C4-2B (cell line): Measurements from ENCODE around the gene DRD1.

Source experiments
- ZFX ChIP-seq: fragments of 450-650 bp; IDR thresholded peaks from 2 replicates; pipeline ENCODE4 v1.6.1; 2017
- TF ChIP-seq, protein P1 (sequence below): fragments of 450-650 bp; conservative IDR thresholded peaks from 2 replicates; pipeline ENCODE4 v1.5.1; 2017; ENCODE audit warnings: mild to moderate bottlenecking

DNA sequence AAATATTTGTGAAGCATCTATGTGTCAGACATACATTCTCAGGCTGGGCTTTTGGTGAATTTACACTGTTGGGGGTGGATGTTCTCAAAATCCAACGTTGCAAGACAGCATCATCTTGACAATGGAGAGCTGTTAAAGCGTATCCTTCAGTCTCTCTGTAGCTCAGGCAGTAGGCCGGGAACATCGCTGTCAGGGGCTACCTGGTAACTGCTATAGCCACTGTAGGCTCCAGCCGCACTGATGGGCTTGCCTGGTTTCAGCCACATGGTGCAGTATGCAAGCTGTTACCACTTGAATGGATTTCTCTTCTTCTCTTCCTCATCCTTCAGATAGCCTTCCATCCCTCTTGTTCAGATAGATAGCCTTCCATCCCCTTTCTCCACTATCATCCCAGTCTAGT, 51.7 kb downstream of the DRD1 start:
- TF ChIP-seq, protein P1, sequence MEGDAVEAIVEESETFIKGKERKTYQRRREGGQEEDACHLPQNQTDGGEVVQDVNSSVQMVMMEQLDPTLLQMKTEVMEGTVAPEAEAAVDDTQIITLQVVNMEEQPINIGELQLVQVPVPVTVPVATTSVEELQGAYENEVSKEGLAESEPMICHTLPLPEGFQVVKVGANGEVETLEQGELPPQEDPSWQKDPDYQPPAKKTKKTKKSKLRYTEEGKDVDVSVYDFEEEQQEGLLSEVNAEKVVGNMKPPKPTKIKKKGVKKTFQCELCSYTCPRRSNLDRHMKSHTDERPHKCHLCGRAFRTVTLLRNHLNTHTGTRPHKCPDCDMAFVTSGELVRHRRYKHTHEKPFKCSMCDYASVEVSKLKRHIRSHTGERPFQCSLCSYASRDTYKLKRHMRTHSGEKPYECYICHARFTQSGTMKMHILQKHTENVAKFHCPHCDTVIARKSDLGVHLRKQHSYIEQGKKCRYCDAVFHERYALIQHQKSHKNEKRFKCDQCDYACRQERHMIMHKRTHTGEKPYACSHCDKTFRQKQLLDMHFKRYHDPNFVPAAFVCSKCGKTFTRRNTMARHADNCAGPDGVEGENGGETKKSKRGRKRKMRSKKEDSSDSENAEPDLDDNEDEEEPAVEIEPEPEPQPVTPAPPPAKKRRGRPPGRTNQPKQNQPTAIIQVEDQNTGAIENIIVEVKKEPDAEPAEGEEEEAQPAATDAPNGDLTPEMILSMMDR, result no peak
- no peak for TF ChIP-seq ZFX
